Keratinocyte (primary cell): ENCODE results near the gene FAM13B.
"Not testable (repeated sequence)": the region's sequence is repeated elsewhere in the genome, so short reads cannot be mapped to it uniquely, and the experiment has no call there.

Experiments used
- CTCF ChIP-seq, 3 experiments: IDR thresholded peaks in 1 of 3; conservative IDR thresholded peaks in 1 of 3; optimal IDR thresholded peaks in 1 of 3; 2 replicates in 2 of 3; 3 replicates in 1 of 3; pipeline versions ENCODE3 to v1.5.1; 2011; ENCODE audit warnings: low read length in 3 of 3, mild to moderate bottlenecking in 3 of 3, moderate library complexity in 2 of 3, control low read depth in 1 of 3, inconsistent platforms in 1 of 3; ENCODE audit not compliant: insufficient read depth in 2 of 3; ENCODE audit errors: extremely low read depth in 1 of 3
- EZH2 ChIP-seq: IDR thresholded peaks from one replicate; pipeline ENCODE4 v1.6.1; 2012; ENCODE audit warnings: inconsistent platforms, mild to moderate bottlenecking, low read length, moderate library complexity

DNA sequence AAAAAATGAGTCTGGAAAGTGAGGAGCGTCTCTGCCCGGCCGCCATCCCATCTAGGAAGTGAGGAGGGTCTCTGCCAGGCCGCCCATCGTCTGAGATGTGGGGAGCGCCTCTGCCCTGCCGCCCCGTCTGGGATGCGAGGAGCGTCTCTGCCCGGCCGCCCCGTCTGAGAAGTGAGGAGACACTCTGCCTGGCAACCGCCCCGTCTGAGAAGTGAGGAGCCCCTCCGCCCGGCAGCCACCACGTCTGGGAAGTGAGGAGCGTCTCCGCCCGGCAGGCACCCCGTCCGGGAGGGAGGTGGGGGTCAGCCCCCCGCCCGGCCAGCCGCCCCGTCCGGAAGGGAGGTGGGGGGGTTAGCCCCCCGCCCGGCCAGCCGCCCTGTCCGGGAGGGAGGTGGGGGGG is 37.1 kb upstream of the FAM13B start:
- TF ChIP-seq CTCF (optimal IDR thresholded peaks at IDR 0.05 in 1 of 3, IDR thresholded peaks at IDR 0.05 in 1 of 3, conservative IDR thresholded peaks at IDR 0.05 in 1 of 3; ENCODE audit: extremely low read depth in 1 of 3, insufficient read depth in 2 of 3, low read length in 3 of 3); EZH2: not testable (repeated sequence)
